Lower leg skin (tissue), 4 donors: ENCODE data around the gene HDAC4. TPM values are rescaled to one million over a fixed set of nuclear protein-coding genes. Genes with fewer than 3 reads are reported as not detected.

Source experiments
- DNase-seq, 2 donors: peaks; one replicate each; pipeline ENCODE4 v3.0.0-alpha.2; 2019; ENCODE audit warnings: low spot score in 2 of 2
- H3K4me3 ChIP-seq: fragments of 200-600 bp; sonication (generic); 2 replicates; pipeline ENCODE4 v1.5.1; 2017; ENCODE audit warnings: mild to moderate bottlenecking, low read depth; ENCODE audit not compliant: poor library complexity, severe bottlenecking
- CTCF ChIP-seq, 3 donors: fragments of 450-650 bp; IDR thresholded peaks; one replicate each; pipeline ENCODE4 v1.5.1; 2016; ENCODE audit warnings: antibody characterized with exemption in 3 of 3, mild to moderate bottlenecking in 3 of 3, moderate library complexity in 2 of 3
- POLR2A ChIP-seq, 2 donors: fragments of 450-650 bp; IDR thresholded peaks; one replicate each; pipeline ENCODE4 v1.6.1; 2016 to 2017; ENCODE audit warnings: antibody characterized with exemption in 2 of 2, mild to moderate bottlenecking in 1 of 2, moderate library complexity in 1 of 2
- WGBS, 2 donors: methylation state at CpG; one replicate each; pipeline ENCODE4 v1.1.5; 2018; 5-methylcytosine and 5-hydroxymethylcytosine counted together
- intact Hi-C: fragments of 100-400 bp; cut with DNase I; formaldehyde crosslinking; loops from one replicate; pipeline ENCODE4 v1.15.0; 2023; ENCODE audit warnings: low total_unique reads
- total RNA-seq, 4 donors: library from RNA; depleted of rRNA; stranded (reverse); fragments of >200 nt; gene quantifications; one replicate each; pipeline ENCODE4 v1.1.0, GENCODE V29; 2016

Gene HDAC4
- total RNA-seq, 4 donors from 2014 or later, result 27.4 to 85.5 (median 57.9) TPM

DNA sequence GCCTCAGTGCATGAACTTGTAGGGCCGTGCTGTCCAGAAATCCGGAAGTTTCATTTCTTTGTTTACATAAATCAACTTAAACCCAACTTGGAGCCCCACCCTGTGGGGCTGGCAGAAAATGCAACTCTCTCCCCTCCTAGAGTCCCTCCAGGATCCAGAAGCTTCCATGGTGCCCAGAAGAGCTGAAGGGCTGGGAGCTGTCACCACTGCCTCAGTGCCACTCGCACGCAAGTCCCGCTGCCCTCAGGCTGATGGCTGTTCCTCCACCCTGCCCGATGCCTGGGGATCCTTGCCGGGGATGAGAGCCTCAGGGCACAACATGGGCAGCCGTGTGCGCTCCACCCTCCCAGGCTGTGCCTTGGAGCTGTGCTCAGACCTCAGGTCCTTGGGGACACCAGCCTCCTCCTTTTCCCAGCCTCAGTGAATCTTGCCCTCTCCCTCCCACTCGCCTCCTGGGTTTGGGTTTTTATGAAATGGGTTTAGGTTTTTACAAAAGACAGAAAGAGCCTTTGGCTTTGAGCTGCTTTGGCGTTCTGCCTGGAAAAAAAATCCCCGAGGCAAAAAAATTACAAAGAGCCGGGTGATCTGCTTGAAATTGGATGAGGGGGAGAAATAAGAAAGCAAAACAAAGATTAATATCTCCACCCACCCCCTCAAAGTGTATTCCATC lies 397.7 kb downstream of the HDAC4 start:
- H3K4me3 ChIP-seq, result no peak overlapping the region
- TF ChIP-seq POLR2A (IDR thresholded peaks at IDR 0.05) (no peak), CTCF (IDR thresholded peaks at IDR 0.05) (no peak)
- intact Hi-C loops, result no loop called here
- WGBS, 2 donors, result 16 to 27% methylated on average over 11 to 13 of the region's 13 CpGs
- peak; percentile 37 to 86 for DNase-seq

- 35 to 51% methylated on average over 8 of the region's 8 CpGs for WGBS, 2 donors
- no peak for TF ChIP-seq POLR2A (IDR thresholded peaks at IDR 0.05)
- TF ChIP-seq CTCF (IDR thresholded peaks at IDR 0.05), result no peak
- no peak for DNase-seq
- no peak overlapping the region for H3K4me3 ChIP-seq
- intact Hi-C loops, result no loop called here
These were observed 398.2 kb downstream of the HDAC4 start for GRCh38 chr2:239002591-239002953.

GRCh38 chr2:239001794-239002193 lies 399.0 kb downstream of the HDAC4 start:
- H3K4me3 ChIP-seq, result no peak overlapping the region
- peak in 1 of 2 donors; percentile 68 for DNase-seq
- WGBS, 2 donors, result 89% methylated on average over 14 of the region's 14 CpGs
- TF ChIP-seq CTCF (IDR thresholded peaks at IDR 0.05) (no peak), POLR2A (IDR thresholded peaks at IDR 0.05) (no peak)
- intact Hi-C loops, result no loop called here

GRCh38 chr2:239000500-239001073 lies 400.2 kb downstream of the HDAC4 start:
- intact Hi-C loops, result no loop called here
- H3K4me3 ChIP-seq, result no peak overlapping the region
- DNase-seq, result peak in 1 of 2 donors; percentile 68
- WGBS, 2 donors, result 89 to 93% methylated on average over 12 of the region's 12 CpGs
- TF ChIP-seq POLR2A (IDR thresholded peaks at IDR 0.05), result no peak
- no peak for TF ChIP-seq CTCF (IDR thresholded peaks at IDR 0.05)

- DNase-seq, result no peak
- intact Hi-C loops, result no loop called here
- TF ChIP-seq POLR2A (IDR thresholded peaks at IDR 0.05) (no peak), CTCF (IDR thresholded peaks at IDR 0.05) (no peak)
- H3K4me3 ChIP-seq, result no peak overlapping the region
- 96 to 98% methylated on average over 6 of the region's 6 CpGs for whole genome bisulfite sequencing, 2 donors
These were observed 400.7 kb downstream of the HDAC4 start for GRCh38 chr2:239000089-239000488.
